ENCODE measurements around the gene CPA5. TPM values are rescaled to one million over a fixed set of nuclear protein-coding genes. Genes with fewer than 3 reads are reported as not detected.
"Not testable (repeated sequence)": the region's sequence is repeated elsewhere in the genome, so short reads cannot be mapped to it uniquely, and the experiment has no call there.

CPA5 gene
- total RNA-seq, 2 experiments from 2014 or later = not detected

DNA sequence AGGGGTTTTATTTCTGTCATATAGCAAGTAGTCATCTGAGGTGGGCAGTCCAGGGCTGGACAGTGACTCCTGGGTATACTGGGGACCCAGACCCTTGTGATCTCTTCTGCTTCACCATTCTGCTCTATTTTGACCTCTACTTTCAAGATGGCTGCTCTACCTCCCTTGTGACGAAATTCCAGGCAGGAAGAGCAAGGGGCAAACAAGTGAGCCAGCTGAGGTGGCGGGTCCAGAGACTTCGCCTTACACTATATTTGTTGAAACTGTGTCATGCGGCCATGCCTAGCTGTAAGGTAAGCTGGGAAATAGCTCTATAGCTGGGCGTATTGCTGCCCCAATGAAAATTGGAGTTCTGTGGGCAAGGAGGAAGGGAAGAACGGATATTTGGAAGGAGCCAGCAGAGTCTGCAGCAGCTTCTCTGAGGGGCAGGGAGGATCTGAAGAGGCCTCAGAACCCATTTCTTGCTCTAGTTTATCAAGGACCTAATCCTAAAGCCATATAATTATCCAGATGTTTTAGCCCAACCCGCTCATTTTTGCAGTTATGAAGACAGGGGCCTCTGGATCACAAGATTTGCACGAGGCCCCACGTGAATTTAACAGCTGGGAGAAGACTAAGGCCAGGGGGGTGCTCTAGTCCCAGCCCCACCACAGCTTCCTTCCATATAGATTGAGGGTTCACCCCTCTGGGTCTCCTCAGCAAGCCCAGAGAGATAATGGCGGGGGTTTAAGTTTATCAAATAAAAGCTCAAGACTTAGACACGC lies 28.0 kb downstream of the CPA5 start:
- CTCF ChIA-PET (ENCODE audit: unreplicated experiment) = no interaction called here
- no TSS peak for BruUV-seq (replicated peaks)
- intact Hi-C loops (cut with micrococcal nuclease; ENCODE audit: unreplicated experiment) = no loop called here

DNA sequence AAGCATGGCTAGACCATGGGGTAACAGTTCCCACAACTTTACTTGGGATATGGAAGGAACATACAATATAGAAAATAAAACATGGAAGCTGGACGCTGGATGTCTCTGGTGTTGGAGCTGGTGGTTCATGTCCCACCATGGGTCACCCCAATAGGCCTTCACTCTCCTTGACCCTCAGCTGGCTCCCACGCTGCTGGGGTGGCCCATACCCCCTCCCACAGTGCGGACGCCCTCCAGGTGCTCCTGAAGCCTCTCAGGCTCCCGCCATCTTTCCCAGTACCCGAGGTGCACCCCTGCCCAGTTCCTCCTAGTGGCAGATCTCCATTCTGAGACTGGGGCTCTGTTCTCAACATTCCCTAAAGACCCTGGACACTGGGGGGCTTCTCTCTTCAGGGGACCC lies 29.9 kb downstream of the CPA5 start:
- no peaks in the 10 kb centered on the region for H3K4me1 ChIP-seq (ENCODE audit: insufficient read depth, low read length, poor library complexity, severe bottlenecking)
- TF ChIP-seq, protein P1, sequence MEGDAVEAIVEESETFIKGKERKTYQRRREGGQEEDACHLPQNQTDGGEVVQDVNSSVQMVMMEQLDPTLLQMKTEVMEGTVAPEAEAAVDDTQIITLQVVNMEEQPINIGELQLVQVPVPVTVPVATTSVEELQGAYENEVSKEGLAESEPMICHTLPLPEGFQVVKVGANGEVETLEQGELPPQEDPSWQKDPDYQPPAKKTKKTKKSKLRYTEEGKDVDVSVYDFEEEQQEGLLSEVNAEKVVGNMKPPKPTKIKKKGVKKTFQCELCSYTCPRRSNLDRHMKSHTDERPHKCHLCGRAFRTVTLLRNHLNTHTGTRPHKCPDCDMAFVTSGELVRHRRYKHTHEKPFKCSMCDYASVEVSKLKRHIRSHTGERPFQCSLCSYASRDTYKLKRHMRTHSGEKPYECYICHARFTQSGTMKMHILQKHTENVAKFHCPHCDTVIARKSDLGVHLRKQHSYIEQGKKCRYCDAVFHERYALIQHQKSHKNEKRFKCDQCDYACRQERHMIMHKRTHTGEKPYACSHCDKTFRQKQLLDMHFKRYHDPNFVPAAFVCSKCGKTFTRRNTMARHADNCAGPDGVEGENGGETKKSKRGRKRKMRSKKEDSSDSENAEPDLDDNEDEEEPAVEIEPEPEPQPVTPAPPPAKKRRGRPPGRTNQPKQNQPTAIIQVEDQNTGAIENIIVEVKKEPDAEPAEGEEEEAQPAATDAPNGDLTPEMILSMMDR (conservative IDR thresholded peaks at IDR 0.05; ENCODE audit: low read length) = no peak
- no peak for TF ChIP-seq EZH2phosphoT487 (IDR thresholded peaks at IDR 0.05; ENCODE audit: borderline replicate concordance, low read depth, low read length)
- intact Hi-C loops (cut with micrococcal nuclease; ENCODE audit: unreplicated experiment) = no loop called here
- H3K79me2 ChIP-seq (ENCODE audit: insufficient read depth, low read depth, low read length) = no peaks in the 10 kb centered on the region
- H3K4me3 ChIP-seq (ENCODE audit: low read depth, low read length, poor library complexity, severe bottlenecking) = no peak overlapping the region
- peaks cover 4% of the 10 kb centered on the region; the same call in 1 of the 2 replicates for H3K9me3 ChIP-seq (ENCODE audit: low read length)
- no peak for DNase-seq (ENCODE audit: low spot score)
- ChIA-PET CTCF (ENCODE audit: unreplicated experiment) (no interaction called here), POLR2A (no interaction called here)
- no peak overlapping the region for H2AFZ ChIP-seq (ENCODE audit: low read length)
- no TSS peak for BruUV-seq (replicated peaks)
- no peak overlapping the region for H3K4me2 ChIP-seq (ENCODE audit: low read length)
- no peak overlapping the region for H3K27ac ChIP-seq (ENCODE audit: low read depth, low read length, poor library complexity, severe bottlenecking)
- H3K36me3 ChIP-seq (ENCODE audit: insufficient read depth, low read length) = no peaks in the 10 kb centered on the region
- no peaks in the 10 kb centered on the region for H4K20me1 ChIP-seq (ENCODE audit: insufficient read depth, low read length)
- H3K9me2 ChIP-seq (ENCODE audit: insufficient read depth, low read length) = no peaks in the 10 kb centered on the region

More for the DNA sequence above, 28.0 kb downstream of the CPA5 start:
- TF ChIP-seq, protein P1 (conservative IDR thresholded peaks at IDR 0.05; ENCODE audit: low read length) = no peak
- no peak for TF ChIP-seq EZH2phosphoT487 (IDR thresholded peaks at IDR 0.05; ENCODE audit: borderline replicate concordance, low read depth, low read length)
- no peak for DNase-seq (ENCODE audit: low spot score)
- no peak overlapping the region for H3K4me2 ChIP-seq (ENCODE audit: low read length)
- no peaks in the 10 kb centered on the region for H3K4me1 ChIP-seq (ENCODE audit: insufficient read depth, low read length, poor library complexity, severe bottlenecking)
- H4K20me1 ChIP-seq (ENCODE audit: insufficient read depth, low read length) = no peaks in the 10 kb centered on the region
- no peak overlapping the region for H2AFZ ChIP-seq (ENCODE audit: low read length)
- POLR2A ChIA-PET = interaction anchor here (0.6 kb wide), 1 partner anchor 134 kb away, joined by 4 read pairs; no protein-coding TSS in a partner anchor
- H3K27ac ChIP-seq (ENCODE audit: low read depth, low read length, poor library complexity, severe bottlenecking) = no peak overlapping the region
- no peaks in the 10 kb centered on the region for H3K9me2 ChIP-seq (ENCODE audit: insufficient read depth, low read length)
- no peak overlapping the region for H3K4me3 ChIP-seq (ENCODE audit: low read depth, low read length, poor library complexity, severe bottlenecking)
- H3K9me3 ChIP-seq (ENCODE audit: low read length) = peaks cover 4% of the 10 kb centered on the region; the same call in 1 of the 2 replicates
- no peaks in the 10 kb centered on the region for H3K79me2 ChIP-seq (ENCODE audit: insufficient read depth, low read depth, low read length)
- H3K36me3 ChIP-seq (ENCODE audit: insufficient read depth, low read length) = no peaks in the 10 kb centered on the region

DNA sequence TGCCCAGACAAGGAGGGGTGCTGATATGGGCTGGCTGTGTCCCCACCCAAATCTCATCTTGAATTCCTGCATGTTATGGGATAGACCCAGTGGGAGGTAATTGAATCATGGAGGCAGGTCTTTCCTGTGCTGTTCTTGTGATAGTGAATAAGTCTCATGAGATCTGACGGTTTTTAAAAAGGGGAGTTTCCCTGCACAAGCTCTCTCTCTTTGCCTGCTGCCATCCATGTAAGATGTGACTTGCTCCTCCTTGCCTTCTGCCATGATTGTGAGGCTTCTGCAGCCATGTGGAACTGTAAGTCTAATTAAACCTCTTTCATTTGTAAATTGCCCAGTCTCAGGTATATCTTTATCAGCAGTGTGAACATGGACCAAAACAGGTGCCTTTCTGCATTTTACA lies 31.8 kb downstream of the CPA5 start:
- H3K9me2 ChIP-seq (ENCODE audit: insufficient read depth, low read length); H3K4me2 ChIP-seq (ENCODE audit: low read length); H4K20me1 ChIP-seq (ENCODE audit: insufficient read depth, low read length); CTCF ChIA-PET (ENCODE audit: unreplicated experiment); H3K27ac ChIP-seq (ENCODE audit: low read depth, low read length, poor library complexity, severe bottlenecking); POLR2A ChIA-PET; H3K36me3 ChIP-seq (ENCODE audit: insufficient read depth, low read length); DNase-seq (ENCODE audit: low spot score); H3K4me1 ChIP-seq (ENCODE audit: insufficient read depth, low read length, poor library complexity, severe bottlenecking); H2AFZ ChIP-seq (ENCODE audit: low read length); BruUV-seq (replicated peaks); intact Hi-C loops (cut with micrococcal nuclease; ENCODE audit: unreplicated experiment); H3K9me3 ChIP-seq (ENCODE audit: low read length); H3K4me3 ChIP-seq (ENCODE audit: low read depth, low read length, poor library complexity, severe bottlenecking); H3K79me2 ChIP-seq (ENCODE audit: insufficient read depth, low read depth, low read length): not testable (repeated sequence)

All from OCI-LY7 (cell line).